HepG2 (cell line): ENCODE results near the gene ATOH8. TPM values are rescaled to one million over a fixed set of nuclear protein-coding genes. Genes with fewer than 3 reads are reported as not detected.

Experiments
- ATAC-seq: fragments of 200-7000 bp; cut with Tn5 transposase; 3 replicates; pipeline ENCODE4 v1.9.1; 2020; ENCODE audit warnings: mild to moderate bottlenecking, moderate library complexity
- BruUV-seq: library from RNA; stranded (reverse); fragments of 400-500 nt; replicated peaks from 2 replicates; lab custom pipeline; 2021; lab: Mats Ljungman, UMichigan
- CTCF ChIA-PET: fragments of 300-600 bp; formaldehyde crosslinking; extraction: SDS; loops from one replicate; lab custom pipeline; 2021; ENCODE audit warnings: low total read pairs, inconsistent platforms, low intra/inter-chr PET ratio; lab: Yijun Ruan, JAX
- POLR2A ChIA-PET: fragments of 350-600 bp; sonication (Branson Sonifier 250); formaldehyde crosslinking; loops from one replicate; lab custom pipeline; 2020; ENCODE audit warnings: antibody characterized with exemption, inconsistent platforms; lab: Yijun Ruan, JAX
- DNase-seq: peaks from one replicate; pipeline ENCODE4 v3.0.0-alpha.2; 2015; ENCODE audit warnings: low spot score
- FAIRE-seq: peaks from 3 replicates; lab custom pipeline; 2011; peaks lifted over from hg19 to GRCh38; lab: Jason Lieb, UNC
- H2AFZ ChIP-seq: one replicate; pipeline ENCODE4 v1.6.1; 2011; ENCODE audit warnings: low read length, inconsistent platforms
- H3K27ac ChIP-seq: fragments of 300-600 bp; 3 replicates; pipeline ENCODE4 v1.8.0; 2011; ENCODE audit warnings: mixed run types, mild to moderate bottlenecking, mixed read lengths, low read length, inconsistent platforms; ENCODE audit not compliant: insufficient read depth; ENCODE audit errors: extremely low read length
- H3K27me3 ChIP-seq, 2 experiments: fragments of 200-600 bp in 1 of 2; 2 replicates in 1 of 2; 3 replicates in 1 of 2; pipeline versions ENCODE4 v1.6.0 to v1.8.0; 2011; ENCODE audit warnings: low read length in 2 of 2, mild to moderate bottlenecking in 2 of 2, moderate library complexity in 2 of 2, inconsistent platforms in 1 of 2; ENCODE audit not compliant: insufficient read depth in 2 of 2, control insufficient read depth in 1 of 2
- H3K36me3 ChIP-seq, 2 experiments: fragments of 200-600 bp in 1 of 2; replicated peaks in 1 of 2; 2 replicates in 1 of 2; 3 replicates in 1 of 2; pipeline versions ENCODE4 v1.5.1 to v1.8.0; 2011; ENCODE audit warnings: low read length in 2 of 2, inconsistent platforms in 1 of 2; ENCODE audit not compliant: insufficient read depth in 2 of 2, control insufficient read depth in 1 of 2
- H3K4me1 ChIP-seq: 2 replicates; pipeline ENCODE4 v1.5.1; 2012; ENCODE audit warnings: low read length, inconsistent platforms; ENCODE audit not compliant: insufficient read depth
- H3K4me2 ChIP-seq: 2 replicates; pipeline ENCODE4 v1.6.0; 2011; ENCODE audit warnings: low read depth, low read length, inconsistent platforms
- H3K4me3 ChIP-seq, 3 experiments: fragments of 200-600 bp in 1 of 3; sonication (generic), shearing (Covaris generic) in 1 of 3; replicated peaks in 1 of 3; 2 replicates each; pipeline ENCODE4 v1.5.1; 2011 to 2016; ENCODE audit warnings: low read length in 3 of 3, inconsistent platforms in 2 of 3, low read depth in 2 of 3, mild to moderate bottlenecking in 2 of 3, control low read depth in 1 of 3, mixed read lengths in 1 of 3; ENCODE audit not compliant: insufficient read depth in 1 of 3
- H3K79me2 ChIP-seq: one replicate; pipeline ENCODE4 v1.6.1; 2011; ENCODE audit warnings: low read length, inconsistent platforms; ENCODE audit not compliant: insufficient read depth
- H3K9ac ChIP-seq: 2 replicates; pipeline ENCODE4 v1.6.0; 2011; ENCODE audit warnings: mild to moderate bottlenecking, low read depth, low read length, inconsistent platforms; ENCODE audit not compliant: insufficient read depth
- H3K9me3 ChIP-seq: 2 replicates; pipeline ENCODE4 v1.5.1; 2012; ENCODE audit warnings: mild to moderate bottlenecking, low read length
- H4K20me1 ChIP-seq: 2 replicates; pipeline ENCODE4 v1.6.0; 2011; ENCODE audit warnings: inconsistent platforms, mild to moderate bottlenecking, low read length, moderate library complexity; ENCODE audit not compliant: insufficient read depth
- BRCA1 ChIP-seq: sonication (generic); formaldehyde crosslinking; IDR thresholded peaks from 2 replicates; pipeline ENCODE4 v1.4.0; 2020; ENCODE audit warnings: missing genetic modification reagents
- FLYWCH1 ChIP-seq: sonication (generic); formaldehyde crosslinking; IDR thresholded peaks from 2 replicates; pipeline ENCODE4 v1.8.1; 2023; ENCODE audit warnings: mild to moderate bottlenecking, missing genetic modification reagents
- FOXM1 ChIP-seq: sonication (generic); formaldehyde crosslinking; IDR thresholded peaks from 2 replicates; pipeline ENCODE4 v1.5.0; 2020; ENCODE audit warnings: missing genetic modification reagents
- GABPA ChIP-seq, 2 experiments: IDR thresholded peaks; 2 replicates each; pipeline ENCODE4 v1.6.1; 2011 to 2016; ENCODE audit warnings: low read depth in 2 of 2, low read length in 1 of 2, missing biosample characterization in 1 of 2, missing genetic modification characterization in 1 of 2
- GPN1 ChIP-seq: sonication (generic); formaldehyde crosslinking; IDR thresholded peaks from 2 replicates; pipeline ENCODE4 v1.5.1; 2020; ENCODE audit warnings: missing genetic modification reagents, borderline replicate concordance
- NR2F6 ChIP-seq, 2 experiments: IDR thresholded peaks; 2 replicates each; pipeline ENCODE4 v1.6.1; 2016; ENCODE audit warnings: antibody characterized with exemption in 1 of 2, mild to moderate bottlenecking in 1 of 2
- ZNF282 ChIP-seq: fragments of 450-650 bp; IDR thresholded peaks from 2 replicates; pipeline ENCODE4 v1.6.1; 2018; ENCODE audit not compliant: partially characterized antibody
- ZNF446 ChIP-seq: sonication (generic); formaldehyde crosslinking; IDR thresholded peaks from 2 replicates; pipeline ENCODE4 v1.5.0; 2020; ENCODE audit warnings: mild to moderate bottlenecking, missing genetic modification reagents
- ZNF7 ChIP-seq: IDR thresholded peaks from 2 replicates; pipeline ENCODE4 v1.6.1; 2016; ENCODE audit warnings: missing biosample characterization, missing genetic modification reagents
- ZNF709 ChIP-seq: sonication (generic); formaldehyde crosslinking; IDR thresholded peaks from 2 replicates; pipeline ENCODE4 v1.5.0; 2020; ENCODE audit warnings: mild to moderate bottlenecking, missing genetic modification reagents
- ZNF788 ChIP-seq: sonication (generic); formaldehyde crosslinking; IDR thresholded peaks from 2 replicates; pipeline ENCODE4 v1.5.0; 2020; ENCODE audit warnings: mild to moderate bottlenecking, missing genetic modification reagents, borderline replicate concordance
- WGBS: methylation state at CpG from one replicate; pipeline ENCODE4 v1.1.6; 2017; ENCODE audit warnings: low lambda C conversion rate; 5-methylcytosine and 5-hydroxymethylcytosine counted together
- in situ Hi-C: cut with HindIII; loops from 2 replicates; pipeline ENCODE4 v1.10.0; 2017; ENCODE audit warnings: low pct_unique_long_range_greater_than_20kb; ENCODE audit not compliant: extremely low pct_ligation_motif_present
- intact Hi-C: fragments of 100-400 bp; cut with micrococcal nuclease; formaldehyde crosslinking; loops from one replicate; pipeline ENCODE4 v1.10.0; 2022; ENCODE audit not compliant: unreplicated experiment
- polyA plus RNA-seq, 8 experiments: library from polyadenylated mRNA; depleted of rRNA in 3 of 8; stranded (reverse) in 7 of 8; unstranded in 1 of 8; fragments of >200 nt; fragmentation: Illumina TruSeq in 4 of 8; extraction: Trizol in 4 of 8; gene quantifications; 2 replicates each; pipeline versions ENCODE4 v1.2.1 to v1.2.3, GENCODE V29; 2011 to 2016; ENCODE audit warnings: low read depth in 4 of 8, missing spikeins in 1 of 8, mixed read lengths in 1 of 8; ENCODE audit not compliant: insufficient read depth in 1 of 8
- total RNA-seq, 5 experiments: library from RNA; depleted of rRNA; stranded (reverse); fragments of >200 nt; fragmentation: Illumina TruSeq; extraction: Trizol; gene quantifications; 2 replicates each; pipeline ENCODE4 v1.2.3, GENCODE V29; 2016; ENCODE audit warnings: low read depth in 1 of 5
- TF ChIP-seq, protein P1 (sequence below): sonication (generic); formaldehyde crosslinking; IDR thresholded peaks from 2 replicates; pipeline ENCODE4 v1.4.0; 2020; ENCODE audit warnings: missing genetic modification reagents
- TF ChIP-seq, protein P2 (sequence below): sonication (generic); formaldehyde crosslinking; IDR thresholded peaks from 2 replicates; pipeline ENCODE4 v1.5.0; 2020; ENCODE audit warnings: mild to moderate bottlenecking, missing genetic modification reagents, borderline replicate concordance
- TF ChIP-seq, protein P3 (sequence below): sonication (generic); formaldehyde crosslinking; IDR thresholded peaks from 2 replicates; pipeline ENCODE4 v1.5.0; 2020; ENCODE audit warnings: missing genetic modification reagents, mild to moderate bottlenecking, borderline replicate concordance
- TF ChIP-seq, protein P4 (sequence below): IDR thresholded peaks from 2 replicates; pipeline ENCODE4 v1.6.1; 2016; ENCODE audit warnings: missing compliant biosample characterization, missing genetic modification reagents, borderline replicate concordance

ATOH8 gene
- total and polyA plus RNA-seq, 2 of the 13 experiments (the other 11 are each of a cell fraction or from before 2014, with no cell fraction given), result 0.13 to 0.61 TPM

DNA sequence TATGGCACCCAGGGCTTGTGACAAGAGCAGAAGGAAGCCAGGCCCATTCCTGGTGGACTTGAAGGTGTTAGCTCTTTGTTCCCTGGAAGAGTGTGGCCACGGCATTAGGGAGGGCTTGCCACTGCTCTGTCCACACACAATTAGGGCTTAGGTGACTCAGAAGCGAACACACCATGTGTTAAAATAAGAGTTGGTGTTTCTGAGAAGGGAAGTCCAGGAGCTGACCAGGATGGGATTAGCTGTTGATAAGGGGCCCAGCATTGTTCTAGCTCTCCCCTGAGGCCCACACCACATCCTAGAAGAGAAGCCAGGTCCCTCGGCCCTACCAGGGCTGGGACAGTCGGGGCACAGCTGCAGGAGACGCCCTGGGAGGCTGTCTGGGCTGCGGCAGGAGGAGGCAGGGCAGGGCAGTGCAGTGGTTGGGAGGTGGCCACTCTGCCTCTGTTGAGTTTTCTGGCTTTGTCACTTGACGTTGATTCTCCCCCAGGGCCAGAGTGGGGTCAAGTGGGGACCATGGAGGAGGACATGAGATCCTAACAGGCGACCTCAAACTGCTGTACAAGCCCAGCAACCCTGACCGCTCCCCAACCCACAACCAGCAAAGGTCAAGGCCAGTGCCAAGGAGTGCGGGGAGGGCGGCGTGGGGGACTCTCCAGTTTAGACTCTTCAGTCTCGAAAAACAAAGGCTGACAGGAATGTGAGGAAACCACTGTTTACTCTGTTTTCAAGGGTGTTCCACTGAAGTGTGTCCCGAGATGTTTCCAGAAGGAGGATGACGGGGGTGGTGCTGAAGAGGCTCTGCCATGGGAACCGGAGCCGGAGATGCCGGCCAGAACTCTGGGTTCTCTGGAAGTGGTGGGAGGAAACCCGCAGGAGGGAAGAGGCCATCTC is 42.9 kb upstream of the ATOH8 start:
- ATAC-seq, result peak; percentile 8; the same call in 1 of the 3 replicates
- no peaks in the 10 kb centered on the region for H4K20me1 ChIP-seq
- DNase-seq, result no peak
- BruUV-seq, result no TSS peak
- no peaks in the 10 kb centered on the region for H3K9me3 ChIP-seq
- no peak overlapping the region for H3K9ac ChIP-seq
- H3K79me2 ChIP-seq, result no peaks in the 10 kb centered on the region
- H3K4me1 ChIP-seq, result peaks cover 11% of the 10 kb centered on the region
- ChIA-PET POLR2A (no interaction called here), CTCF (no interaction called here)
- 20% methylated on average over 19 of the region's 19 CpGs for WGBS
- no peak for FAIRE-seq
- in situ Hi-C loops, result loop anchor here (5.0 kb wide), 1 partner anchor 34 kb away; no protein-coding TSS in a partner anchor
- no peaks in the 10 kb centered on the region for H3K36me3 ChIP-seq
- H3K4me2 ChIP-seq, result no peak overlapping the region
- no peak overlapping the region for H3K27ac ChIP-seq
- no peak overlapping the region for H2AFZ ChIP-seq
- peaks cover 16 to 60% of the 10 kb centered on the region in 2 experiments; a peak in 4 of 5 replicates for H3K27me3 ChIP-seq
- no peak overlapping the region for H3K4me3 ChIP-seq
- intact Hi-C loops, result no loop called here
- TF ChIP-seq ZNF7 (CRISPR knock-in tag) (no peak), BRCA1 (CRISPR knock-in tag) (no peak), ZNF788 (CRISPR knock-in tag) (0 out of 2 replicates have a peak, but pooled peaks have one; percentile 11), ZNF709 (no peak), FLYWCH1 (CRISPR knock-in tag) (no peak), FOXM1 (CRISPR knock-in tag) (no peak), NR2F6 (IDR thresholded peaks at IDR 0.05) (peak; percentile 62; the same call in 1 of the 2 replicates), NR2F6 (CRISPR knock-in tag; IDR thresholded peaks at IDR 0.05) (peak; percentile 40; the same call in 1 of the 2 replicates), ZNF446 (CRISPR knock-in tag) (no peak), ZNF282 (no peak), GPN1 (CRISPR knock-in tag) (no peak), GABPA (IDR thresholded peaks at IDR 0.05; ENCODE audit: low read depth, low read length) (no peak), GABPA (CRISPR knock-in tag; IDR thresholded peaks at IDR 0.05; ENCODE audit: low read depth) (no peak)
- TF ChIP-seq, protein P1, sequence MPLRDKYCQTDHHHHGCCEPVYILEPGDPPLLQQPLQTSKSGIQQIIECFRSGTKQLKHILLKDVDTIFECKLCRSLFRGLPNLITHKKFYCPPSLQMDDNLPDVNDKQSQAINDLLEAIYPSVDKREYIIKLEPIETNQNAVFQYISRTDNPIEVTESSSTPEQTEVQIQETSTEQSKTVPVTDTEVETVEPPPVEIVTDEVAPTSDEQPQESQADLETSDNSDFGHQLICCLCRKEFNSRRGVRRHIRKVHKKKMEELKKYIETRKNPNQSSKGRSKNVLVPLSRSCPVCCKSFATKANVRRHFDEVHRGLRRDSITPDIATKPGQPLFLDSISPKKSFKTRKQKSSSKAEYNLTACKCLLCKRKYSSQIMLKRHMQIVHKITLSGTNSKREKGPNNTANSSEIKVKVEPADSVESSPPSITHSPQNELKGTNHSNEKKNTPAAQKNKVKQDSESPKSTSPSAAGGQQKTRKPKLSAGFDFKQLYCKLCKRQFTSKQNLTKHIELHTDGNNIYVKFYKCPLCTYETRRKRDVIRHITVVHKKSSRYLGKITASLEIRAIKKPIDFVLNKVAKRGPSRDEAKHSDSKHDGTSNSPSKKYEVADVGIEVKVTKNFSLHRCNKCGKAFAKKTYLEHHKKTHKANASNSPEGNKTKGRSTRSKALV (CRISPR knock-in tag), result no peak
- TF ChIP-seq, protein P2, sequence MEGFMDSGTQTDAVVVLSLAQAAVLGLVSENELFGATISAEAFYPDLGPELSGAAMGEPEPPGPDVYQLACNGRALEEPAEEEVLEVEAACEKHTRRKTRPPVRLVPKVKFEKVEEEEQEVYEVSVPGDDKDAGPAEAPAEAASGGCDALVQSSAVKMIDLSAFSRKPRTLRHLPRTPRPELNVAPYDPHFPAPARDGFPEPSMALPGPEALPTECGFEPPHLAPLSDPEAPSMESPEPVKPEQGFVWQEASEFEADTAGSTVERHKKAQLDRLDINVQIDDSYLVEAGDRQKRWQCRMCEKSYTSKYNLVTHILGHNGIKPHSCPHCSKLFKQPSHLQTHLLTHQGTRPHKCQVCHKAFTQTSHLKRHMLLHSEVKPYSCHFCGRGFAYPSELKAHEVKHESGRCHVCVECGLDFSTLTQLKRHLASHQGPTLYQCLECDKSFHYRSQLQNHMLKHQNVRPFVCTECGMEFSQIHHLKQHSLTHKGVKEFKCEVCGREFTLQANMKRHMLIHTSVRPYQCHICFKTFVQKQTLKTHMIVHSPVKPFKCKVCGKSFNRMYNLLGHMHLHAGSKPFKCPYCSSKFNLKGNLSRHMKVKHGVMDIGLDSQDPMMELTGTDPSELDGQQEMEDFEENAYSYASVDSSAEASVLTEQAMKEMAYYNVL (CRISPR knock-in tag), result no peak
- TF ChIP-seq, protein P3, sequence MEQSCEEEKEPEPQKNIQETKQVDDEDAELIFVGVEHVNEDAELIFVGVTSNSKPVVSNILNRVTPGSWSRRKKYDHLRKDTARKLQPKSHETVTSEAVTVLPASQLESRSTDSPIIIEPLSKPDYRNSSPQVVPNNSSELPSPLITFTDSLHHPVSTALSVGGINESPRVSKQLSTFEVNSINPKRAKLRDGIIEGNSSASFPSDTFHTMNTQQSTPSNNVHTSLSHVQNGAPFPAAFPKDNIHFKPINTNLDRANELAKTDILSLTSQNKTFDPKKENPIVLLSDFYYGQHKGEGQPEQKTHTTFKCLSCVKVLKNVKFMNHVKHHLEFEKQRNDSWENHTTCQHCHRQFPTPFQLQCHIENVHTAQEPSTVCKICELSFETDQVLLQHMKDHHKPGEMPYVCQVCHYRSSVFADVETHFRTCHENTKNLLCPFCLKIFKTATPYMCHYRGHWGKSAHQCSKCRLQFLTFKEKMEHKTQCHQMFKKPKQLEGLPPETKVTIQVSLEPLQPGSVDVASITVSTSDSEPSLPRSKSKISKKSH, result no peak
- TF ChIP-seq, protein P4, sequence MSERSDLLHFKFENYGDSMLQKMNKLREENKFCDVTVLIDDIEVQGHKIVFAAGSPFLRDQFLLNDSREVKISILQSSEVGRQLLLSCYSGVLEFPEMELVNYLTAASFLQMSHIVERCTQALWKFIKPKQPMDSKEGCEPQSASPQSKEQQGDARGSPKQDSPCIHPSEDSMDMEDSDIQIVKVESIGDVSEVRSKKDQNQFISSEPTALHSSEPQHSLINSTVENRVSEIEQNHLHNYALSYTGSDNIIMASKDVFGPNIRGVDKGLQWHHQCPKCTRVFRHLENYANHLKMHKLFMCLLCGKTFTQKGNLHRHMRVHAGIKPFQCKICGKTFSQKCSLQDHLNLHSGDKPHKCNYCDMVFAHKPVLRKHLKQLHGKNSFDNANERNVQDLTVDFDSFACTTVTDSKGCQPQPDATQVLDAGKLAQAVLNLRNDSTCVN (CRISPR knock-in tag), result no peak
